ENCODE measurements around the gene THBD.

THBD gene

GRCh38 chr20:23091721-23092383 lies 42.4 kb upstream of the THBD start:
- TF ChIP-seq FOXK2 (IDR thresholded peaks at IDR 0.05) (no peak), SP1 (IDR thresholded peaks at IDR 0.05) (no peak), ZNF384 (IDR thresholded peaks at IDR 0.05) (no peak), CTBP1 (IDR thresholded peaks at IDR 0.05; ENCODE audit: borderline replicate concordance) (no peak), L3MBTL2 (conservative IDR thresholded peaks at IDR 0.05) (no peak), HDGF (IDR thresholded peaks at IDR 0.05; ENCODE audit: borderline replicate concordance) (no peak), FOXM1 (IDR thresholded peaks at IDR 0.05; ENCODE audit: borderline replicate concordance) (no peak), BHLHE40 (IDR thresholded peaks at IDR 0.05; ENCODE audit: borderline replicate concordance) (no peak), NFRKB (IDR thresholded peaks at IDR 0.05) (no peak), LEF1 (IDR thresholded peaks at IDR 0.05; ENCODE audit: borderline replicate concordance) (no peak), FOXA1 (IDR thresholded peaks at IDR 0.05) (no peak)
- TF ChIP-seq, protein P1, sequence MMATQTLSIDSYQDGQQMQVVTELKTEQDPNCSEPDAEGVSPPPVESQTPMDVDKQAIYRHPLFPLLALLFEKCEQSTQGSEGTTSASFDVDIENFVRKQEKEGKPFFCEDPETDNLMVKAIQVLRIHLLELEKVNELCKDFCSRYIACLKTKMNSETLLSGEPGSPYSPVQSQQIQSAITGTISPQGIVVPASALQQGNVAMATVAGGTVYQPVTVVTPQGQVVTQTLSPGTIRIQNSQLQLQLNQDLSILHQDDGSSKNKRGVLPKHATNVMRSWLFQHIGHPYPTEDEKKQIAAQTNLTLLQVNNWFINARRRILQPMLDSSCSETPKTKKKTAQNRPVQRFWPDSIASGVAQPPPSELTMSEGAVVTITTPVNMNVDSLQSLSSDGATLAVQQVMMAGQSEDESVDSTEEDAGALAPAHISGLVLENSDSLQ (IDR thresholded peaks at IDR 0.05): no peak
- DNase-seq (ENCODE audit: extremely low spot score): no peak
- ChIA-PET POLR2A (interaction anchor here (1.0 kb wide), 1 partner anchor 16 kb away, joined by 3 read pairs; no protein-coding TSS in a partner anchor), CTCF (interaction anchor here (0.7 to 1.1 kb wide), 2 partner anchors 12 to 1372 kb away, joined by 3 to 5 read pairs; no protein-coding TSS in a partner anchor)

- no peak for DNase-seq (ENCODE audit: extremely low spot score)
- no peak for TF ChIP-seq TARDBP (IDR thresholded peaks at IDR 0.05)
- no peak for TF ChIP-seq BHLHE40 (IDR thresholded peaks at IDR 0.05; ENCODE audit: borderline replicate concordance)
- no peak for TF ChIP-seq SP1 (IDR thresholded peaks at IDR 0.05)
- no peak for TF ChIP-seq SUZ12 (IDR thresholded peaks at IDR 0.05)
- TF ChIP-seq LEF1 (IDR thresholded peaks at IDR 0.05; ENCODE audit: borderline replicate concordance): no peak
- no peak for TF ChIP-seq ARNT (IDR thresholded peaks at IDR 0.05)
- TF ChIP-seq ELF4 (IDR thresholded peaks at IDR 0.05): no peak
- TF ChIP-seq NFRKB (IDR thresholded peaks at IDR 0.05): no peak
- TF ChIP-seq, protein P1 (IDR thresholded peaks at IDR 0.05): no peak
- no peak for TF ChIP-seq FOXK2 (IDR thresholded peaks at IDR 0.05)
- no peak for TF ChIP-seq ZNF384 (IDR thresholded peaks at IDR 0.05)
- ChIA-PET POLR2A (no interaction called here), CTCF (interaction anchor here (0.7 kb wide), 1 partner anchor 11 kb away, joined by 6 read pairs; no protein-coding TSS in a partner anchor)
Measured at GRCh38 chr20:23090878-23091277, 41.4 kb upstream of the THBD start.

GRCh38 chr20:23090147-23090546 lies 40.7 kb upstream of the THBD start:
- POLR2A ChIA-PET: interaction anchor here (1.1 to 1.8 kb wide), 2 partner anchors 39 to 260 kb away, joined by 3 to 6 read pairs; no protein-coding TSS in a partner anchor
- no peak for DNase-seq (ENCODE audit: extremely low spot score)
- no peak for TF ChIP-seq BHLHE40 (IDR thresholded peaks at IDR 0.05; ENCODE audit: borderline replicate concordance)
- no peak for TF ChIP-seq ZNF384 (IDR thresholded peaks at IDR 0.05)
- TF ChIP-seq LEF1 (IDR thresholded peaks at IDR 0.05; ENCODE audit: borderline replicate concordance): no peak
- no peak for TF ChIP-seq ELF4 (IDR thresholded peaks at IDR 0.05)
- TF ChIP-seq TARDBP (IDR thresholded peaks at IDR 0.05): no peak
- no peak for TF ChIP-seq SP1 (IDR thresholded peaks at IDR 0.05)
- TF ChIP-seq CTBP1 (IDR thresholded peaks at IDR 0.05; ENCODE audit: borderline replicate concordance): no peak
- CTCF ChIA-PET: interaction anchor here (0.7 to 1.3 kb wide), 2 partner anchors 11 to 12 kb away, joined by 4 to 6 read pairs; no protein-coding TSS in a partner anchor

- ChIA-PET POLR2A (interaction anchor here (1.8 kb wide), 1 partner anchor 38 kb away, joined by 6 read pairs; no protein-coding TSS in a partner anchor), CTCF (interaction anchor here (0.6 to 1.3 kb wide), 3 partner anchors 10 to 76 kb away, joined by 3 to 4 read pairs (median 3); no protein-coding TSS in a partner anchor)
- no peak for TF ChIP-seq ZNF384 (IDR thresholded peaks at IDR 0.05)
- TF ChIP-seq ELF4 (IDR thresholded peaks at IDR 0.05): no peak
- TF ChIP-seq SUZ12 (IDR thresholded peaks at IDR 0.05): no peak
- TF ChIP-seq BHLHE40 (IDR thresholded peaks at IDR 0.05; ENCODE audit: borderline replicate concordance): no peak
- no peak for TF ChIP-seq FOXK2 (IDR thresholded peaks at IDR 0.05)
- TF ChIP-seq, protein P1 (IDR thresholded peaks at IDR 0.05): no peak
- no peak for TF ChIP-seq TARDBP (IDR thresholded peaks at IDR 0.05)
- TF ChIP-seq NFRKB (IDR thresholded peaks at IDR 0.05): no peak
- TF ChIP-seq HDGF (IDR thresholded peaks at IDR 0.05; ENCODE audit: borderline replicate concordance): no peak
- no peak for TF ChIP-seq CTBP1 (IDR thresholded peaks at IDR 0.05; ENCODE audit: borderline replicate concordance)
- DNase-seq (ENCODE audit: extremely low spot score): no peak
Measured at GRCh38 chr20:23088866-23089265, 39.4 kb upstream of the THBD start.

DNA sequence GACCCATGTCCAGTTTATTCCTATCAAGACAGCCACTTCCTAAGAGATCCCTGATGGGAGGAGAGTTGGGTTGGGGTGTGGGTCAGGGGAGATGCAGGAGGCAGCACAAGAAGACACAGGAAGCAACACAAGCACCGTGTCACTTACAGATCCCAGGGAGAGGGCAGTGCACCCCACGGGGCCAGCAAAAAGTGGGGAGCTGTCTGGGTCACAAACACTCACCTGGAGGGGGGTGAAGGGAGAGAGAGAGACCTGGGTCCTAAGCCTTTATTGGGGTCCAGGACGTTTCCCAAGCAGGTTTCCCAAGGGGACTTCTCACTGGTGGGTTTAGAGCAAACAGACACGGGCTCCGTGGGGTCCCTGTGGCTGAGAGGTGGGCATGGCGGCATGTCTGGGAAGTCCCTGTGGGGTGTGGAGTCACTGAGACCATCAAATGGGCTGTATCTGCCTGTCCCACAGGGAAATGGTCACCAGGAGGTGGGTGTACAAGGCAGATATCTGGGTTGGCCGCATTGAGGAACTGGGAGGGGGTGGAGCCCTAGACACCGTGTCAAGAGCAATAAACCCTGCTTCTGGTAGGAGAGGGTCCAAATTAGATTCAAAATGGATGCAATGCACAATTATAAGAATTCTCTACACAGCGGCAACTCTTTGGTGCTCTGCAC lies 38.2 kb upstream of the THBD start:
- ChIA-PET CTCF (no interaction called here), POLR2A (no interaction called here)
- TF ChIP-seq NFRKB (IDR thresholded peaks at IDR 0.05): no peak
- no peak for TF ChIP-seq BHLHE40 (IDR thresholded peaks at IDR 0.05; ENCODE audit: borderline replicate concordance)
- TF ChIP-seq LEF1 (IDR thresholded peaks at IDR 0.05; ENCODE audit: borderline replicate concordance): no peak
- TF ChIP-seq HDGF (IDR thresholded peaks at IDR 0.05; ENCODE audit: borderline replicate concordance): no peak
- TF ChIP-seq, protein P1 (IDR thresholded peaks at IDR 0.05): no peak
- TF ChIP-seq TARDBP (IDR thresholded peaks at IDR 0.05): no peak
- TF ChIP-seq SP1 (IDR thresholded peaks at IDR 0.05): no peak
- DNase-seq (ENCODE audit: extremely low spot score): no peak
